Measurements from ENCODE around the gene BICRAL. TPM values are rescaled to one million over a fixed set of nuclear protein-coding genes. Genes with fewer than 3 reads are reported as not detected.
"Not testable (repeated sequence)": the region's sequence is repeated elsewhere in the genome, so short reads cannot be mapped to it uniquely, and the experiment has no call there.

Gene BICRAL
- total RNA-seq, 6 experiments from 2014 or later = 4.3 to 6.0 (median 5.5) TPM

- TF ChIP-seq POLR2A (IDR thresholded peaks at IDR 0.05) = no peak
- TF ChIP-seq CTCF (IDR thresholded peaks at IDR 0.05) = no peak
- ATAC-seq = no peak
- WGBS (ENCODE audit: insufficient coverage, low coverage, low lambda C conversion rate, missing lambda C conversion rate) = 94% methylated on average over 4 of the region's 4 CpGs
Observed at GRCh38 chr6:42796171-42796570, 14.3 kb downstream of the BICRAL start.

GRCh38 chr6:42797696-42798095 is 15.8 kb downstream of the BICRAL start:
- intact Hi-C loops (cut with DNase I); H3K9me3 ChIP-seq; DNase-seq; H3K4me3 ChIP-seq; H3K27me3 ChIP-seq; H3K27ac ChIP-seq; H3K4me1 ChIP-seq; ATAC-seq; H3K36me3 ChIP-seq: not testable (repeated sequence)
- 100% methylated on average over 3 of the region's 3 CpGs for WGBS (ENCODE audit: insufficient coverage, low coverage, low lambda C conversion rate, missing lambda C conversion rate)

More at GRCh38 chr6:42796171-42796570, 14.3 kb downstream of the BICRAL start:
- intact Hi-C loops (cut with DNase I) = no loop called here
- no peak overlapping the region for H3K4me3 ChIP-seq
- no peaks in the 10 kb centered on the region for H3K36me3 ChIP-seq
- H3K4me1 ChIP-seq = no peaks in the 10 kb centered on the region
- no peaks in the 10 kb centered on the region for H3K27me3 ChIP-seq
- H3K27ac ChIP-seq = no peak overlapping the region
- H3K9me3 ChIP-seq = no peaks in the 10 kb centered on the region
- DNase-seq = no peak

GRCh38 chr6:42805297-42805861 is 23.5 kb downstream of the BICRAL start:
- H3K27ac ChIP-seq = no peak overlapping the region
- no peaks in the 10 kb centered on the region for H3K9me3 ChIP-seq
- peaks cover 0 to 2% (median 0%) of the 10 kb centered on the region in 4 donors for H3K36me3 ChIP-seq
- H3K4me3 ChIP-seq = no peak overlapping the region
- 92% methylated on average over 7 of the region's 7 CpGs for WGBS (ENCODE audit: insufficient coverage, low coverage, low lambda C conversion rate, missing lambda C conversion rate)
- H3K27me3 ChIP-seq = no peaks in the 10 kb centered on the region
- TF ChIP-seq POLR2A (IDR thresholded peaks at IDR 0.05) = no peak
- no peak for TF ChIP-seq CTCF (IDR thresholded peaks at IDR 0.05)
- DNase-seq = no peak
- intact Hi-C loops (cut with DNase I) = no loop called here
- ATAC-seq = peak in 1 of 4 donors; percentile 46
- H3K4me1 ChIP-seq = no peaks in the 10 kb centered on the region

- ATAC-seq; intact Hi-C loops (cut with DNase I); DNase-seq; H3K27ac ChIP-seq; H3K4me1 ChIP-seq; H3K9me3 ChIP-seq; H3K27me3 ChIP-seq; H3K36me3 ChIP-seq; H3K4me3 ChIP-seq: not testable (repeated sequence)
- 94% methylated on average over 5 of the region's 7 CpGs for WGBS (ENCODE audit: insufficient coverage, low coverage, low lambda C conversion rate, missing lambda C conversion rate)
Observed at GRCh38 chr6:42806359-42806758, 24.5 kb downstream of the BICRAL start.

GRCh38 chr6:42808492-42809483 is 26.9 kb downstream of the BICRAL start:
- DNase-seq = no peak
- Histone ChIP-seq H3K27me3 (no peaks in the 10 kb centered on the region), H3K4me1 (no peaks in the 10 kb centered on the region), H3K4me3 (no peak overlapping the region), H3K36me3 (peaks cover 0 to 2% (median 0%) of the 10 kb centered on the region in 4 donors), H3K9me3 (no peaks in the 10 kb centered on the region), H3K27ac (no peak overlapping the region)
- intact Hi-C loops (cut with DNase I) = no loop called here
- 88% methylated on average over 9 of the region's 11 CpGs for WGBS (ENCODE audit: insufficient coverage, low coverage, low lambda C conversion rate, missing lambda C conversion rate)
- ATAC-seq = no peak
- TF ChIP-seq CTCF (IDR thresholded peaks at IDR 0.05) (no peak), POLR2A (IDR thresholded peaks at IDR 0.05) (no peak)

Data from right lobe of liver (tissue), 6 donors.